ENCODE results near the gene UBE2E2.
A peak's percentile ranks its signal among the peaks of the same experiment; 100 is the strongest.

The UBE2E2 gene

DNA sequence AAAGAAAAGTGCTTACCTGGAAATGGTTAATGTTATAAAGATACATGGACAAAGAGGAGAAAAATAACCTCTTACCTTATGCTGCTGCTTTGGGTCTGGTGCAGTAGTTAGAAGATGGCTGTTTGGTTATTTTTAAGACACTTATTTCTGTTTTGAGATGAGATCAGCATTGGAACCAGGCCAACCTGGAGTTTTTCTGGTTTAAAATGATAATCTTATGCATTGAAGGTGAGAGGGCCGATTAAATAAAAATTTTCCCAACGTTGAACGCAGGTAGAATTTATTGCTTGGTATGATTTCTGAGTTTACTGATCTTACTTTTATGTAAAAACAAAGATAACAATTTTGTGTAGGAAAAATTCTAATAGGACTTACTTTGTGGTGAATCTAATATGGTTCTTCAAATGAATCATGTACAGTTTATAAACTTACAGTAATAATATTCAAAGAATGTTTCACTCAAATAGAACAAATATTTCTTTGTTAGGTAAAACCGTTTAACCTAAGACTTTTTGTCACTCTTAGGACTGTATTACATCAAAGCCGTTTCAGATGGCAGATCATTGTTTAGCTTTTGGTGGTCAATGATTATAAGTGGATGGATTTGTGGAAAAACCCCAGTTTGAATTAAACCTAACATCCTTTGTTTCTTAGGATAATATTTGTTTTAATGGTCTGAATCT is 14.9 kb downstream of the UBE2E2 start:
- no peaks in the 10 kb centered on the region for H3K27me3 ChIP-seq (replicated peaks; ENCODE audit: control insufficient read depth, insufficient read depth, low read length)
- H3K9ac ChIP-seq (ENCODE audit: low read length): no peak overlapping the region
- H3K9me3 ChIP-seq (ENCODE audit: control insufficient read depth, low read length): no peaks in the 10 kb centered on the region
- no peak overlapping the region for H3K4me3 ChIP-seq (ENCODE audit: low read length)
- no peaks in the 10 kb centered on the region for H3K36me3 ChIP-seq (ENCODE audit: control insufficient read depth, insufficient read depth, low read length, severe bottlenecking)
- H3K4me1 ChIP-seq (ENCODE audit: control insufficient read depth, insufficient read depth, low read length): peaks cover 5% of the 10 kb centered on the region
- no peak for DNase-seq (ENCODE audit: low read depth)

- Histone ChIP-seq H3K27me3 (replicated peaks; ENCODE audit: control insufficient read depth, insufficient read depth, low read length) (no peaks in the 10 kb centered on the region), H3K4me1 (ENCODE audit: control insufficient read depth, insufficient read depth, low read length) (peaks cover 5% of the 10 kb centered on the region), H3K9me3 (ENCODE audit: control insufficient read depth, low read length) (peaks cover 3% of the 10 kb centered on the region), H3K4me3 (ENCODE audit: low read length) (no peak overlapping the region), H3K9ac (ENCODE audit: low read length) (no peak overlapping the region), H3K36me3 (ENCODE audit: control insufficient read depth, insufficient read depth, low read length, severe bottlenecking) (no peaks in the 10 kb centered on the region)
- no peak for DNase-seq (ENCODE audit: low read depth)
These were observed 16.0 kb downstream of the UBE2E2 start for GRCh38 chr3:23219117-23219516.

GRCh38 chr3:23219552-23219951 is 16.4 kb downstream of the UBE2E2 start:
- Histone ChIP-seq H3K4me1 (ENCODE audit: control insufficient read depth, insufficient read depth, low read length) (peaks cover 5% of the 10 kb centered on the region), H3K9me3 (ENCODE audit: control insufficient read depth, low read length) (peaks cover 6% of the 10 kb centered on the region), H3K9ac (ENCODE audit: low read length) (no peak overlapping the region), H3K27me3 (replicated peaks; ENCODE audit: control insufficient read depth, insufficient read depth, low read length) (no peaks in the 10 kb centered on the region), H3K36me3 (ENCODE audit: control insufficient read depth, insufficient read depth, low read length, severe bottlenecking) (no peaks in the 10 kb centered on the region), H3K4me3 (ENCODE audit: low read length) (no peak overlapping the region)
- no peak for DNase-seq (ENCODE audit: low read depth)

DNA sequence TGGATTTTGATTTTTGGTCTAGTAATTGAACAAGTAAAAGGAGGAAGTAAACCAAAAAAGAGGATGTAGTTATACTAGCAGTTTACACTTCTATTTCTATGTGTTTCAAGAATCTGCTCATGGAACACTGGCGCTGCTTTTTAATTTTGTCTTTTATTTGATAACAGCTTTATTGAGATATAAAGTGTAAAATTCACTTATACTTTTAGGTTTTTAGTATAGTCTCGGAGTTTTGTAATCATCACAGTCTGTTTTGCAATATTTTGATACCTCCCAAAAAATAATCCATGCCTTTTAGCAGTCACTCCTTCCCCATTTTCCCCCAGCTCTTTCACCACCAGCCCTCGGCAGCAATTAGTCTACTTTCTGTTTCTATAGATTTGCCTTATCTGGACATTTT is 18.0 kb downstream of the UBE2E2 start:
- peaks cover 5% of the 10 kb centered on the region for H3K4me1 ChIP-seq (ENCODE audit: control insufficient read depth, insufficient read depth, low read length)

DNA sequence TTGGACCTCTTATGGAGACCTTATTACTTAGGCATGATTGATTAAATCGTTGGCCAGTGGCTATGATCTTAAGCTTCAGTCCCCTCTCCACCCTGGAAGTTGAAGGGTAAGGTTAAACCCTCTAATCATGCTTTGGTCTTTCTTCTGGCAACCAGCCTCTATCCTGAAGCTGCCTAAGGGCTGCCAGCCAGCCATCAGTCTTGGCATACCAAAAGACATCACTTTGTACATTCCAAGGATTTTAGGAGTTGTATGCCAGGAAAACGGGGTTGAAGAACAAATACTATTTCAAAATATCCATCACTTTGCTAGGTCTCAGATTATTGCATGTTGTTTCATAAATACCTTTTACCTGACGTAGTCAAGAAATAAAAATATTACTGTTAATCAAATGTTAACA is 28.9 kb downstream of the UBE2E2 start:
- Histone ChIP-seq H3K9me3 (ENCODE audit: control insufficient read depth, low read length) (no peaks in the 10 kb centered on the region), H3K4me3 (ENCODE audit: low read length) (no peak overlapping the region), H3K27me3 (replicated peaks; ENCODE audit: control insufficient read depth, insufficient read depth, low read length) (no peaks in the 10 kb centered on the region), H3K9ac (ENCODE audit: low read length) (no peak overlapping the region), H3K4me1 (ENCODE audit: control insufficient read depth, insufficient read depth, low read length) (peaks cover 12% of the 10 kb centered on the region), H3K36me3 (ENCODE audit: control insufficient read depth, insufficient read depth, low read length, severe bottlenecking) (no peaks in the 10 kb centered on the region)
- peak; percentile 46 for DNase-seq (ENCODE audit: low read depth)

More for the DNA sequence above, 18.0 kb downstream of the UBE2E2 start:
- H3K27me3 ChIP-seq (replicated peaks; ENCODE audit: control insufficient read depth, insufficient read depth, low read length): no peaks in the 10 kb centered on the region
- H3K9ac ChIP-seq (ENCODE audit: low read length): no peak overlapping the region
- peaks cover 8% of the 10 kb centered on the region for H3K9me3 ChIP-seq (ENCODE audit: control insufficient read depth, low read length)
- no peak overlapping the region for H3K4me3 ChIP-seq (ENCODE audit: low read length)
- H3K36me3 ChIP-seq (ENCODE audit: control insufficient read depth, insufficient read depth, low read length, severe bottlenecking): no peaks in the 10 kb centered on the region
- DNase-seq (ENCODE audit: low read depth): no peak

- no peaks in the 10 kb centered on the region for H3K9me3 ChIP-seq (ENCODE audit: control insufficient read depth, low read length)
- no peaks in the 10 kb centered on the region for H3K27me3 ChIP-seq (replicated peaks; ENCODE audit: control insufficient read depth, insufficient read depth, low read length)
- H3K36me3 ChIP-seq (ENCODE audit: control insufficient read depth, insufficient read depth, low read length, severe bottlenecking): no peaks in the 10 kb centered on the region
- peaks cover 12% of the 10 kb centered on the region for H3K4me1 ChIP-seq (ENCODE audit: control insufficient read depth, insufficient read depth, low read length)
- no peak overlapping the region for H3K4me3 ChIP-seq (ENCODE audit: low read length)
- no peak overlapping the region for H3K9ac ChIP-seq (ENCODE audit: low read length)
- DNase-seq (ENCODE audit: low read depth): no peak
These were observed 29.7 kb downstream of the UBE2E2 start for GRCh38 chr3:23232854-23233253.

GRCh38 chr3:23235264-23235663 is 32.1 kb downstream of the UBE2E2 start:
- Histone ChIP-seq H3K9ac (ENCODE audit: low read length) (no peak overlapping the region), H3K4me3 (ENCODE audit: low read length) (no peak overlapping the region), H3K9me3 (ENCODE audit: control insufficient read depth, low read length) (no peaks in the 10 kb centered on the region), H3K4me1 (ENCODE audit: control insufficient read depth, insufficient read depth, low read length) (peaks cover 24% of the 10 kb centered on the region), H3K27me3 (replicated peaks; ENCODE audit: control insufficient read depth, insufficient read depth, low read length) (no peaks in the 10 kb centered on the region), H3K36me3 (ENCODE audit: control insufficient read depth, insufficient read depth, low read length, severe bottlenecking) (no peaks in the 10 kb centered on the region)
- DNase-seq (ENCODE audit: low read depth): no peak

DNA sequence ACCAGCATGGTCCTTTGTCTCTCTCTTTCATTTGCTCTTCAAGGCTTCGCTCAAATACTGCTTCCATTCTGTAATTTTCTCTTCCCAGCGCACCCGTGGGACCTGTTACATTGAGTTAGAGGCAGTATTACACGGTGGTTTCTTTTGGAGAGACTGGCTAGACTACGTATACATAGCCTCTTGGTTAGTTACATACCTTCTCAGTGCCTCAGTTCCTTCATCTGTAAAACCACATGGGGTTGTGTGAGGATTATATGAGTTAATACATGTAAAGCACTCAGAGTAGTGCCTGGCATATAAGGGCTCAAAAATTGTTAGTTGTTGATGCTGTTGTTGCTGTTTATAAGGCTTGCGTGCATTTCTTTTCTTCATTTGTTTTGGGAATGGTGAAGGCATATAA is 33.8 kb downstream of the UBE2E2 start:
- Histone ChIP-seq H3K36me3 (ENCODE audit: control insufficient read depth, insufficient read depth, low read length, severe bottlenecking) (no peaks in the 10 kb centered on the region), H3K4me3 (ENCODE audit: low read length) (no peak overlapping the region), H3K27me3 (replicated peaks; ENCODE audit: control insufficient read depth, insufficient read depth, low read length) (no peaks in the 10 kb centered on the region), H3K9ac (ENCODE audit: low read length) (no peak overlapping the region), H3K4me1 (ENCODE audit: control insufficient read depth, insufficient read depth, low read length) (peaks cover 26% of the 10 kb centered on the region), H3K9me3 (ENCODE audit: control insufficient read depth, low read length) (no peaks in the 10 kb centered on the region)
- no peak for DNase-seq (ENCODE audit: low read depth)

GRCh38 chr3:23238156-23238555 is 35.0 kb downstream of the UBE2E2 start:
- H3K9ac ChIP-seq (ENCODE audit: low read length): no peak overlapping the region
- DNase-seq (ENCODE audit: low read depth): no peak
- no peaks in the 10 kb centered on the region for H3K36me3 ChIP-seq (ENCODE audit: control insufficient read depth, insufficient read depth, low read length, severe bottlenecking)
- H3K4me1 ChIP-seq (ENCODE audit: control insufficient read depth, insufficient read depth, low read length): peaks cover 16% of the 10 kb centered on the region
- no peak overlapping the region for H3K4me3 ChIP-seq (ENCODE audit: low read length)
- no peaks in the 10 kb centered on the region for H3K27me3 ChIP-seq (replicated peaks; ENCODE audit: control insufficient read depth, insufficient read depth, low read length)
- no peaks in the 10 kb centered on the region for H3K9me3 ChIP-seq (ENCODE audit: control insufficient read depth, low read length)

DNA sequence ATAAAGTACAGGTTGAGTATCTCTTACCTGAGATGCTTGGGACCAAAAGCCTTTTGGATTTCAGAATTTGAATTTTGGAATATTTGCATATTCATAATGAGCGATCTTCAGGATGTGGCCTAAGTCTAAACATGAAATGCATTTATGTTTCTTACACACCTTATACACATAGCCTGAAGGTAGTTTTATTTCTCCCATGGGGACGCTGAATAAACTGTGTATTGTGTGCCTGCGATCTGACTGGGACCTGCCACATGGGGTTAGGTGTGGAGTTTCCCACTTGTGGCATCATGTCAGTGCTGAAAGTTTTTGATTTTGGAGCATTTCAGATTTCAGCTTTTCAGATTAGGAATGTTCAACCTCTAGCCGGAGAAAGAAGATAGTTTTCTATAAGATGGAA is 35.5 kb downstream of the UBE2E2 start:
- no peaks in the 10 kb centered on the region for H3K27me3 ChIP-seq (replicated peaks; ENCODE audit: control insufficient read depth, insufficient read depth, low read length)
- no peaks in the 10 kb centered on the region for H3K9me3 ChIP-seq (ENCODE audit: control insufficient read depth, low read length)
- DNase-seq (ENCODE audit: low read depth): no peak
- no peak overlapping the region for H3K9ac ChIP-seq (ENCODE audit: low read length)
- no peak overlapping the region for H3K4me3 ChIP-seq (ENCODE audit: low read length)
- peaks cover 16% of the 10 kb centered on the region for H3K4me1 ChIP-seq (ENCODE audit: control insufficient read depth, insufficient read depth, low read length)
- no peaks in the 10 kb centered on the region for H3K36me3 ChIP-seq (ENCODE audit: control insufficient read depth, insufficient read depth, low read length, severe bottlenecking)

- no peaks in the 10 kb centered on the region for H3K9me3 ChIP-seq (ENCODE audit: control insufficient read depth, low read length)
- H3K36me3 ChIP-seq (ENCODE audit: control insufficient read depth, insufficient read depth, low read length, severe bottlenecking): no peaks in the 10 kb centered on the region
- H3K4me3 ChIP-seq (ENCODE audit: low read length): no peak overlapping the region
- no peaks in the 10 kb centered on the region for H3K27me3 ChIP-seq (replicated peaks; ENCODE audit: control insufficient read depth, insufficient read depth, low read length)
- H3K4me1 ChIP-seq (ENCODE audit: control insufficient read depth, insufficient read depth, low read length): peaks cover 16% of the 10 kb centered on the region
- DNase-seq (ENCODE audit: low read depth): no peak
- H3K9ac ChIP-seq (ENCODE audit: low read length): no peak overlapping the region
These were observed 36.3 kb downstream of the UBE2E2 start for GRCh38 chr3:23239211-23240068.

Measured in adipocyte (in vitro differentiated cells).